ENCODE results near the gene CYTH1.

CYTH1 gene

DNA sequence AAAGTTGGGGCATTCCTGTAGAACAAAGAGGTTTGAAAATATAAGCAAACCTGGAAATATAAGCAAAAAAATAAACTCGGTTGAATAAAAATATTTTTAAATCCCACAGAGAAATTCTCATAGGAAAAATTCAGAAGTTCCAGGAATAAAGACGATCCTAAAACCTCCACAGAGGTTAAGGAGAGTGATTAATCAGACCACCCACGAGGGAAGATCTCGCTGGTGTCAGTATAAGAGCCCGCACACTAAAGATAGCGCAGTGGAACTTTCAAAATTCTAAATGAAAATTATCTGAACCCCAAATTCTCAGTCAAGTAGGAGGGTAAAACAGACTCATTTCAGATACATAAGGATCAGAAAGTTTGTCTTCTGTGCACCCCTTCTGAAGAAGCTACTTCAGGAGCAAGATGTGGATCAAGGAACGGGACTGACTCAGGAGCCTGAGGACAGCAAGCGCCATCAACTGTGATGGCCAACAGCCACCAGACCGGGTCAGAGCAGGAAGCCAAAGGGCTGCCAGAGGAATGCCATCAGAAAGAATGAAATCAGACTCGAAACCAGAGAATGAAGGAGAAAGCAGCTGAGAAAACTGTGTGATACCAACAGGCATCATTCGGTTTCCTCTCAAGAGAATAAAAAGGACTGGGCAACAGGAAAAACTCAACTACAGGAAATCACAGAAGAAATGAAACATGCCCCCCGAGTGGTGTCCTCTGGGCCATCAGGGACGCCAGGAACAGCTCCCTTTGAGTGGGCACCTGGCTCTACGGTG, 66.9 kb downstream of the CYTH1 start:
- no peak for DNase-seq (ENCODE audit: low spot score)

DNA sequence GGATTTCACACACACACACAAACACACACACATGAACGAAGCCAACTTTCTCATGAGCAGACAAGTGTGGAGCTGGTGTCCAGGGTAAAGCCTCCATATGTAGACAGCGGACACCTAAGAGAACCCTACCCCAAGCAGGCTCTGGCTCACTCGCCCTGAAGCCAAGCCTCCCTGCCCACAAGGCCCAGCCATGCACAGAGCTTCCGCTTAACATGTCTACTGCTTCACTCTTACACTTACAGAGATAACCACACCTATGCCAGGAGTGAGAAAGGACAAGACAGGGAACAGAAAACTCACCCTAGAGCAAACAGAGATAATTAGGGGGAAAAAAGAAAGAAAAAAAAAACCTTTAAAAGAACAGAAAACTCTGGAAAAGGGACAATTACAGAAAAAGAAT, 67.5 kb downstream of the CYTH1 start:
- no peak for DNase-seq (ENCODE audit: low spot score)

GRCh38 chr17:78712043-78712442, 70.0 kb downstream of the CYTH1 start:
- no peak for DNase-seq (ENCODE audit: low spot score)

GRCh38 chr17:78710607-78711006, 71.5 kb downstream of the CYTH1 start:
- no peak for DNase-seq (ENCODE audit: low spot score)

GRCh38 chr17:78709751-78710181, 72.3 kb downstream of the CYTH1 start:
- DNase-seq (ENCODE audit: low spot score), result no peak

GRCh38 chr17:78709119-78709681, 72.9 kb downstream of the CYTH1 start:
- DNase-seq (ENCODE audit: low spot score), result no peak

- DNase-seq (ENCODE audit: low spot score), result peak; percentile 80
Observed at GRCh38 chr17:78708510-78708973, 73.5 kb downstream of the CYTH1 start.

DNA sequence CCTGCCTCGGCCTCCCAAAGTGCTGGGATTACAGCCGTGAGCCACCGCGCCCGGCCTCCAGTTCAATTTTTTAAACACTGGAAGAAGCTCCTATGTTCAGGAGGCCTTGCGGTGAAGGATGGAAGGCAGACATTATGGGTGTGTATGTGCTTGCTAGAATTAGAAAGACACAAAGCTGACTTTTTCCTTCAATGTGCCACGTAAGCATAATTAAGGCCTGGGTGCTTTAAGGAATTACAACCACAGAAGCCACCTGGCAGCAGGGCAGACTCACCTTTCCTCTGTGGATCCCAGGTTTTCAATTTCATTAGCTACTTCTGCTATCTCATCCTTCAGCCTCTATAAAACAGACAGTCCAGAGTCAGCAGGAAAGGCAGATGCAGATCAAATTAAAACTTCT, 74.2 kb downstream of the CYTH1 start:
- no peak for DNase-seq (ENCODE audit: low spot score)

DNA sequence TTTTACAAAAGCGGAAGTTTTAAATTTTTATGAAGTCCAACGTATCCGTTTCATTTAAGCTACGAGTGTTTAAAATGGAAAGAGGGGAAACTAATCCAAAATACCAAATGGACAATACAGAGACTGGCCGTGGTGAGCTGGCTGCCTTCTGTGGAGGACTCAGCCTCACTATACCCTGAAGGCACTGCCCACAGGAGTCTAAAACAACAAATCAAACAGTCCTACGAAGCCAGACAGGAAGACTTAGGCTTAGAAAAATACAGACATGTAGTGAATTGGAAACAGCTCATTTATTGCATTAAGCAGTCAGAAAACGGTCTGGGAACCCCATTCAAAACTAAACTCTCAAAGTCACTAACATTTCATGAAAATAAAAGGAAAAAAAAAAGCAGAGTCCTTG, 75.1 kb downstream of the CYTH1 start:
- no peak for DNase-seq (ENCODE audit: low spot score)

DNA sequence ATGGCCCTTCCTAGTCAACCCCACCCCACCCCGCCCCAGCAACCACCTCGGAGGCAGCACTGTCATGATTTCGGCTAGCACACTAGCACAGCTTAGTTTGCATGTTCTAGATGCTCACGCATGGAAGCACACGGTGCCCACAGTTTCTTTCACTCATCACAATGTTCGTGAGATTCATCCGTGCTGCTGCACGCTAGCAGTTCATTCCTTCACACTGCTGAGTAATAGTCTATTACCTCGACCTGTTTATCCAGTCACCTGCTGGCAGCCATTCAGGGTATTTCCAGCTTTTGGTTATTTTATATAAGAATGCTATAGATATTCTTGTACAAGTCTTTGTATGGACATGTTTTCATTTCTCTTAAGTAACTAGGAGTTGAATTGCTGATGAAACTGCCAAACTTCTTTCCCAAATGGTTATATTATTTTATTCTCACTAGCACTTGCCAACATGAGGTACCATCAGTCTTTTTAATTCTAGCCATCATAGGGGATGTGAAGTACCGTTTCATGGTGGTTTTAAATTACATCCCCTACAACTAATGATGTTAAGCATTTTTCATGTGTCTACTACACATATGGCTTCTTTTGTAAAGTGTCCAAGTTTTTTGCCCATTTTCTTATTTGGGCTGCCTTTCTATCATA, 75.7 kb downstream of the CYTH1 start:
- no peak for DNase-seq (ENCODE audit: low spot score)

DNA sequence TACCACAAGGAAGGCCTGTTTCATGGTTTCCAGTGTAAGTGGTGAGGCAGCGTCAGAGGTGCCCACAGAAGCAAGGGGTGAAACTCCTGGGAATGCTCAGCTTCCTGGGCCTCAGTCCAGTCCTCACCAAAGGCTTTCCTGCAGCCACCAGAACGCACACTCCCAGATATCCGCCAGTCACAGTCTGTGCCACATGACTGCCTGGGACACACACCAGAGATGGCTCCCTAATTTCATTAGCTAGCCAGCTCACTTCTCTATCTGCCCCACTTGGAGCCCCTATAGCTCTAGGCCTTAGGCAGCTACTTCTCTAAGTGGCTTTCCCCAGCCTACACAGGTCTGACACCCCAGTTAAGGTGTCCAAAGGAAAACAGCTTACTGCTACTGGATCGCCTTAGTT, 77.0 kb downstream of the CYTH1 start:
- no peak for DNase-seq (ENCODE audit: low spot score)

DNA sequence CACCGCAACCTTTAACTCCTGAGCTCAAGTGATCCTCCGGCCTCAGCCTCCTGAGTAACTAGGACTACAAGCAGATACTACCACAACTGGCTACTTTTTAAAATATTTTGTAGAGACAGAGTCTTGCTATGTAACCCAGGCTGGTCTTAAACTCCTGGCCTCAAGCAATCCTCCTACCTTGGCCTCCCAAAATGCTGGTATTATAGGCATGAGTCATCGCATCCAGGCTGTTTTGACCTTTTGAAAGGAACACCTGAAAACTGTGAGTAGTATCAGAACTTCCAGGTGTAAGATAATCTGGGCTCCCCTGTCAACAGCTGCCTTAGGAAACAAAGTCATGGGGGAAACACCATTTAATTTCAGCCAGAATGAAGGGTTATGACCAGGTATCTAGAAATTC, 77.5 kb downstream of the CYTH1 start:
- DNase-seq (ENCODE audit: low spot score), result no peak

DNA sequence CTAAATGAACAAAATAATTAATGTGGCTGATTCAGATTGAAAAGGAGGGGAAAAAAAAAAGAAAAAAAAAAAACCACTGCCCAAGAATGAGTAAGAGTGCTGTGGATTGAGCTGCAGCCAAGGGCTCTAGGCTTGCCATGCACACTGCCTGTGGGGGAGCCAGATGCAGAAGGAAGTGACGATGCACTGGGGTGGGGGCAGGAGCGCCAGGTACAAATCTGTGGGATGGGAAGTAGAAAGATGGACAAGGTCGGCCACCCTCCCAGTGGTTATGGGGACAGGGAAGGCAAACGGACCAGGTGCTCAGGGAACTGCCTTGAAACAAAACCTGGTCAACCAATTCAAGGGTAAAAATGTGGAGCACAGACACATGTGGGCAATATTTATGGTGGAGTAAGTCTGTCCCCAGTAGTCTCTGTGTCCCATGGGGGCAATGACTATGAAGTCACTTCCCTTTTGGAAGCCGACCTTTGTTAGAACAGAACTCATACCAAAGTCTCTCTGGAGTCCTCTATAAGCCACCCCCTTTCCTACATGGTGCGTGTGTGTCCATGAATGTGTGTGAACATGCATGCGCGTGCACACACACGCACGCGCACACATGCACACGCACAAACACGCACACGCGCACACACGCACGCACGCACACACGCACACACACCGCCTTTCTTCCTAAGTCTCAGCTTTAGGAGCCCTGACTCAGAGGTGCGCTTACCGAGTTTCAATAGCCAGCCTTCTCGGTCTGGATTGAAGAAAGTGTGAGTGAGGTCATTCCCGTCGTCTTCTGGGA, 84.3 kb downstream of the CYTH1 start:
- no peak for DNase-seq (ENCODE audit: low spot score)

- no peak for DNase-seq (ENCODE audit: low spot score)
Observed at GRCh38 chr17:78697122-78697521, 85.0 kb downstream of the CYTH1 start.

- no peak for DNase-seq (ENCODE audit: low spot score)
Observed at GRCh38 chr17:78696016-78696982, 85.8 kb downstream of the CYTH1 start.

GRCh38 chr17:78694805-78695531, 87.1 kb downstream of the CYTH1 start:
- DNase-seq (ENCODE audit: low spot score), result no peak

GRCh38 chr17:78693346-78694083, 88.6 kb downstream of the CYTH1 start:
- DNase-seq (ENCODE audit: low spot score), result no peak

GRCh38 chr17:78692460-78693010, 89.5 kb downstream of the CYTH1 start:
- DNase-seq (ENCODE audit: low spot score), result no peak

GRCh38 chr17:78689029-78689428, 93.0 kb downstream of the CYTH1 start:
- peak; percentile 12 for DNase-seq (ENCODE audit: low spot score)

DNA sequence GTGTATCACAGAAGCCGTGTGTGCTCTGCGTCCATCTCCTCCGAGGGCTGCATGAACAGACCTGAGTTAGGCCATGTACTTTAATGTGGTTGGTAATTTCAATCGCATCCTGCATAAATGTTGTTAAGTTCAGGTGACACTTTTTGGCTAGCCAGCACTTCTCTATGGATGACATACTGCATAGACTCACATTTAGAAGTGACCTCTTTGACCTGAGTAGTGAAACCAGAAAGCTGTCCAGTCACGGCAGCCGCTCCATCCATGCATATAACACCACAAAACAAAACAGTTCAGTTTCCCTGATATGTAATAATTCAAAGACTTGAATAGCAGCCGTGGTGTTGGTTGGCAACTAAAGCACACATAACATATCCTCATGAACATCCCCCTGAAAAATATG, 94.1 kb downstream of the CYTH1 start:
- DNase-seq (ENCODE audit: low spot score), result no peak

Measured in RKO (cell line).